GM20431 (cell line): ENCODE data around the gene ALDH5A1.

ENCODE experiments used
- in situ Hi-C: fragments of 300-500 bp; cut with MseI, MboI; formaldehyde crosslinking; loops from one replicate; pipeline ENCODE4 v1.15.0; 2020; ENCODE audit warnings: low sequenced_read_pairs; ENCODE audit not compliant: unreplicated experiment

Gene ALDH5A1

GRCh38 chr6:24564081-24564480 lies 69.3 kb downstream of the ALDH5A1 start:
- in situ Hi-C loops, result no loop called here

GRCh38 chr6:24565196-24565595 lies 70.4 kb downstream of the ALDH5A1 start:
- in situ Hi-C loops, result no loop called here

- in situ Hi-C loops, result no loop called here
Measured at GRCh38 chr6:24566020-24566767, 71.4 kb downstream of the ALDH5A1 start.

GRCh38 chr6:24568683-24569082 lies 73.9 kb downstream of the ALDH5A1 start:
- in situ Hi-C loops, result no loop called here

GRCh38 chr6:24569811-24570210 lies 75.0 kb downstream of the ALDH5A1 start:
- in situ Hi-C loops, result no loop called here

- in situ Hi-C loops, result no loop called here
Measured at GRCh38 chr6:24571361-24571760, 76.6 kb downstream of the ALDH5A1 start.

GRCh38 chr6:24574809-24575208 lies 80.0 kb downstream of the ALDH5A1 start:
- in situ Hi-C loops, result loop anchor here (25.0 kb wide), 1 partner anchor 187 kb away; the partner anchor contains the start of gene GMNN

GRCh38 chr6:24576447-24576846 lies 81.7 kb downstream of the ALDH5A1 start:
- in situ Hi-C loops, result loop anchor here (25.0 kb wide), 1 partner anchor 186 kb away; the partner anchor contains the start of gene GMNN

GRCh38 chr6:24581084-24581669 lies 86.4 kb downstream of the ALDH5A1 start:
- in situ Hi-C loops, result loop anchor here (25.0 kb wide), 1 partner anchor 181 kb away; the partner anchor contains the start of gene GMNN

- in situ Hi-C loops, result loop anchor here (25.0 kb wide), 1 partner anchor 179 kb away; the partner anchor contains the start of gene GMNN
Measured at GRCh38 chr6:24583463-24584381, 89.0 kb downstream of the ALDH5A1 start.

GRCh38 chr6:24584382-24584720 lies 89.6 kb downstream of the ALDH5A1 start:
- in situ Hi-C loops, result loop anchor here (25.0 kb wide), 1 partner anchor 178 kb away; the partner anchor contains the start of gene GMNN
